Airway epithelial cell (primary cell): ENCODE measurements around the gene CEMIP. TPM values are rescaled to one million over a fixed set of nuclear protein-coding genes. Genes with fewer than 3 reads are reported as not detected.

Experiments
- total RNA-seq: library from RNA; depleted of rRNA; stranded (reverse); fragments of >200 nt; gene quantifications from 2 replicates; pipeline ENCODE4 v1.2.3, GENCODE V29; 2015

The CEMIP gene
- 3.6 and 4.8 TPM in 2 replicates for total RNA-seq

GRCh38 chr15:80778964-80779657, at the start of gene CEMIP:
TSS of gene CEMIP (plus strand) at chr15:80779370. CDS start at chr15:80873880, 94,510 bp downstream.

GRCh38 chr15:80989518-80990478, 210.6 kb downstream of the CEMIP start, which contains the start of gene MESD:
TSS of gene MESD (minus strand) at chr15:80989819. CDS start at chr15:80989791, 28 bp downstream.

DNA sequence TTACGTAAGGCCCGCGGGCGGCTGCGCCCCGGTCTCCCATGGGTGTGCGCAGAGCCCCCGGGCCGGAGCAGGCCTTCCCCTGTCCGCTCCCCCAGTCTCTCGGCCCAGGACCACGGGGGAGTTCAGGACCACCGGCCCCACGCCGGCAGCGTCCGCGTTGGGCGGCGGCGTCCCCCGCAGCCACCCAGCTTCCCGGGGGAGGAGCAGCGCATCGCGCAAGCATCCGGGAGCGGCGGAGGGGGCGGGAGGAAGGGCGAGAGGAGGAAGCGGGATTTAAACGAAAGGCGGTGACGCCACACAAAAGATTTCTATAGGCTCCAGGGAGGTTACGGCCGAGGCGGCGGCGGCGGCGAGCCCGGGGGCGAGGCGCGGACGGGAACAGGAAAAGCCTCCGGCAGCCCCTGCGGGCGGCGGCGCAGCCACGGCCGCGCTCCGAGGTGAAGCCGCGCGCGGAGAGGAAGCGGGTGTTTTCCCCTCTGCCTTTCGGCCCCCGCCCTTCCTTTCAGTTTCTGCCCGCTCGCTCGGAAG, 221.5 kb downstream of the CEMIP start, which contains the start of gene TLNRD1:
TSS of gene TLNRD1 (plus strand) at position 300 of the 528 bp plus-strand sequence. CDS start 1,349 bp downstream, outside the sequence.

Other genes with a start within 250 kb of the CEMIP start
- 11.1 and 20.8 TPM in 2 replicates for gene ABHD17C, start 84.1 kb upstream of the CEMIP start, total RNA-seq
- 19.7 and 20.9 TPM in 2 replicates for gene MESD, start 210.4 kb downstream of the CEMIP start, total RNA-seq
- 22.4 and 23.0 TPM in 2 replicates for gene TLNRD1, start 221.6 kb downstream of the CEMIP start, total RNA-seq